DOHH2 (cell line): ENCODE measurements around the gene PRKCG.

Experiments
- CTCF ChIP-seq: fragments of 200-600 bp; sonication (generic); IDR thresholded peaks from one replicate; pipeline ENCODE4 v1.5.1; 2014; ENCODE audit warnings: antibody characterized with exemption, mild to moderate bottlenecking, low read depth, low read length; ENCODE audit not compliant: poor library complexity, severe bottlenecking
- EZH2phosphoT487 ChIP-seq: fragments of 200-600 bp; sonication (generic); IDR thresholded peaks from 2 replicates; pipeline ENCODE4 v1.6.1; 2017; ENCODE audit warnings: borderline replicate concordance, mild to moderate bottlenecking, antibody characterized with exemption, low read length, moderate library complexity, mixed read lengths

GRCh38 chr19:53883741-53884140 is 1.7 kb downstream of the PRKCG start:
- TF ChIP-seq CTCF = no peak
- no peak for TF ChIP-seq EZH2phosphoT487
